DOHH2 (cell line): ENCODE data around the gene IFIT2.

ENCODE experiments used
- H3F3A ChIP-seq: fragments of 200-600 bp; sonication (generic), shearing (Covaris generic); 2 replicates; pipeline ENCODE4 v1.6.0; 2016; ENCODE audit warnings: antibody characterized with exemption, mild to moderate bottlenecking; ENCODE audit not compliant: control insufficient read depth, insufficient read depth
- H3K27ac ChIP-seq: fragments of 200-600 bp; sonication (generic); 2 replicates; pipeline ENCODE4 v1.5.1; 2014; ENCODE audit warnings: low read depth, mild to moderate bottlenecking, low read length, moderate library complexity
- H3K27me3 ChIP-seq: fragments of 200-600 bp; sonication (generic); 2 replicates; pipeline ENCODE4 v1.6.1; 2014; ENCODE audit warnings: mild to moderate bottlenecking, low read length, mixed read lengths; ENCODE audit not compliant: control insufficient read depth
- H3K36me3 ChIP-seq: fragments of 200-600 bp; sonication (generic); 2 replicates; pipeline ENCODE4 v1.6.1; 2014; ENCODE audit warnings: mild to moderate bottlenecking, low read length, moderate library complexity, mixed read lengths; ENCODE audit not compliant: control insufficient read depth
- H3K4me1 ChIP-seq: fragments of 200-600 bp; sonication (generic); 2 replicates; pipeline ENCODE4 v1.6.1; 2014; ENCODE audit warnings: mild to moderate bottlenecking, low read length, mixed read lengths; ENCODE audit not compliant: control insufficient read depth
- H3K4me2 ChIP-seq: fragments of 200-600 bp; sonication (generic); 2 replicates; pipeline ENCODE4 v1.6.0; 2014; ENCODE audit warnings: mild to moderate bottlenecking, low read length, moderate library complexity
- H3K4me3 ChIP-seq: fragments of 200-600 bp; sonication (generic); 2 replicates; pipeline ENCODE4 v1.5.1; 2014; ENCODE audit warnings: mild to moderate bottlenecking, low read length, mixed read lengths
- H3K79me2 ChIP-seq: fragments of 200-600 bp; sonication (generic); 2 replicates; pipeline ENCODE4 v1.6.1; 2014; ENCODE audit warnings: mild to moderate bottlenecking, low read length, mixed read lengths; ENCODE audit not compliant: control insufficient read depth
- H3K9me2 ChIP-seq: fragments of 200-600 bp; sonication (generic); replicated peaks from 2 replicates; pipeline ENCODE4 v1.6.1; 2014; ENCODE audit warnings: mild to moderate bottlenecking, low read length, mixed read lengths; ENCODE audit not compliant: control insufficient read depth
- H3K9me3 ChIP-seq: fragments of 200-600 bp; sonication (generic); 2 replicates; pipeline ENCODE4 v1.6.1; 2014; ENCODE audit warnings: antibody characterized with exemption, low read length, mixed read lengths; ENCODE audit not compliant: control insufficient read depth, insufficient read depth
- H4K20me1 ChIP-seq: fragments of 200-600 bp; sonication (generic); 2 replicates; pipeline ENCODE4 v1.6.0; 2014; ENCODE audit warnings: low read depth, mild to moderate bottlenecking, antibody characterized with exemption, low read length, moderate library complexity; ENCODE audit not compliant: control insufficient read depth, insufficient read depth
- EZH2phosphoT487 ChIP-seq: fragments of 200-600 bp; sonication (generic); IDR thresholded peaks from 2 replicates; pipeline ENCODE4 v1.6.1; 2017; ENCODE audit warnings: borderline replicate concordance, mild to moderate bottlenecking, antibody characterized with exemption, low read length, moderate library complexity, mixed read lengths
- TF ChIP-seq, protein P1 (sequence below): fragments of 200-600 bp; sonication (generic); IDR thresholded peaks from one replicate; pipeline ENCODE4 v1.5.1; 2014; ENCODE audit warnings: antibody characterized with exemption, mild to moderate bottlenecking, low read depth, low read length; ENCODE audit not compliant: poor library complexity, severe bottlenecking

The IFIT2 gene

DNA sequence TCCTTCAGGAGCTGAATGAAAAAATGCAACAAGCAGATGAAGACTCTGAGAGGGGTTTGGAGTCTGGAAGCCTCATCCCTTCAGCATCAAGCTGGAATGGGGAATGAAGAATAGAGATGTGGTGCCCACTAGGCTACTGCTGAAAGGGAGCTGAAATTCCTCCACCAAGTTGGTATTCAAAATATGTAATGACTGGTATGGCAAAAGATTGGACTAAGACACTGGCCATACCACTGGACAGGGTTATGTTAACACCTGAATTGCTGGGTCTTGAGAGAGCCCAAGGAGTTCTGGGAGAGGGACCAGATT is 5.4 kb downstream of the IFIT2 start:
- H3K36me3 ChIP-seq: no peaks in the 10 kb centered on the region
- H3K4me1 ChIP-seq: peaks cover under 1% of the 10 kb centered on the region
- H3F3A ChIP-seq: no peaks in the 10 kb centered on the region
- no peaks in the 10 kb centered on the region for H3K9me2 ChIP-seq
- H4K20me1 ChIP-seq: no peaks in the 10 kb centered on the region
- no peak overlapping the region for H3K4me3 ChIP-seq
- TF ChIP-seq, protein P1, sequence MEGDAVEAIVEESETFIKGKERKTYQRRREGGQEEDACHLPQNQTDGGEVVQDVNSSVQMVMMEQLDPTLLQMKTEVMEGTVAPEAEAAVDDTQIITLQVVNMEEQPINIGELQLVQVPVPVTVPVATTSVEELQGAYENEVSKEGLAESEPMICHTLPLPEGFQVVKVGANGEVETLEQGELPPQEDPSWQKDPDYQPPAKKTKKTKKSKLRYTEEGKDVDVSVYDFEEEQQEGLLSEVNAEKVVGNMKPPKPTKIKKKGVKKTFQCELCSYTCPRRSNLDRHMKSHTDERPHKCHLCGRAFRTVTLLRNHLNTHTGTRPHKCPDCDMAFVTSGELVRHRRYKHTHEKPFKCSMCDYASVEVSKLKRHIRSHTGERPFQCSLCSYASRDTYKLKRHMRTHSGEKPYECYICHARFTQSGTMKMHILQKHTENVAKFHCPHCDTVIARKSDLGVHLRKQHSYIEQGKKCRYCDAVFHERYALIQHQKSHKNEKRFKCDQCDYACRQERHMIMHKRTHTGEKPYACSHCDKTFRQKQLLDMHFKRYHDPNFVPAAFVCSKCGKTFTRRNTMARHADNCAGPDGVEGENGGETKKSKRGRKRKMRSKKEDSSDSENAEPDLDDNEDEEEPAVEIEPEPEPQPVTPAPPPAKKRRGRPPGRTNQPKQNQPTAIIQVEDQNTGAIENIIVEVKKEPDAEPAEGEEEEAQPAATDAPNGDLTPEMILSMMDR: no peak
- TF ChIP-seq EZH2phosphoT487: no peak
- no peaks in the 10 kb centered on the region for H3K9me3 ChIP-seq
- H3K79me2 ChIP-seq: no peaks in the 10 kb centered on the region
- no peak overlapping the region for H3K4me2 ChIP-seq
- H3K27ac ChIP-seq: no peak overlapping the region
- H3K27me3 ChIP-seq: peaks cover 13% of the 10 kb centered on the region

DNA sequence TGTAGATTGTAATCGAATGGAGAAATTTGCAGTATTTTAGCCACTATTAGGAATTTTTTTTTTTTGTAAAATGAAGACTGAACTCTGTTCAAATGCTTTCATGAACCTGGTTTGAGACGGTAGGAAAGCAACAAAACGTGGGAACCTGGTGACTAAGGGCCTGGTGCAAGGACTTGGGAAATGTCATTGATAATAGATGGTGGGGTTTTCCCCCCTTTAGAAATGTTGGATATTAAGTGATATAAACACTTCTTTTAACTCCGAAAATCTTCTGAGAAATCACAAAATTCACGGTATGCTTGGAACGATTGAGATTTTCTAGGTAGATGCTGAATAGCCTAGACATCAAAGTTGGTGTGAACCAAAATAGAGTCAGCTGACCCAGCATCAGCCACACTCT is 6.4 kb downstream of the IFIT2 start:
- no peaks in the 10 kb centered on the region for H3K36me3 ChIP-seq
- peaks cover 13% of the 10 kb centered on the region for H3K27me3 ChIP-seq
- no peaks in the 10 kb centered on the region for H3F3A ChIP-seq
- H3K27ac ChIP-seq: no peak overlapping the region
- H3K4me1 ChIP-seq: no peaks in the 10 kb centered on the region
- H3K4me2 ChIP-seq: no peak overlapping the region
- TF ChIP-seq, protein P1: no peak
- TF ChIP-seq EZH2phosphoT487: no peak
- no peak overlapping the region for H3K4me3 ChIP-seq
- H3K9me3 ChIP-seq: no peaks in the 10 kb centered on the region
- H3K79me2 ChIP-seq: no peaks in the 10 kb centered on the region
- no peaks in the 10 kb centered on the region for H3K9me2 ChIP-seq
- no peaks in the 10 kb centered on the region for H4K20me1 ChIP-seq

DNA sequence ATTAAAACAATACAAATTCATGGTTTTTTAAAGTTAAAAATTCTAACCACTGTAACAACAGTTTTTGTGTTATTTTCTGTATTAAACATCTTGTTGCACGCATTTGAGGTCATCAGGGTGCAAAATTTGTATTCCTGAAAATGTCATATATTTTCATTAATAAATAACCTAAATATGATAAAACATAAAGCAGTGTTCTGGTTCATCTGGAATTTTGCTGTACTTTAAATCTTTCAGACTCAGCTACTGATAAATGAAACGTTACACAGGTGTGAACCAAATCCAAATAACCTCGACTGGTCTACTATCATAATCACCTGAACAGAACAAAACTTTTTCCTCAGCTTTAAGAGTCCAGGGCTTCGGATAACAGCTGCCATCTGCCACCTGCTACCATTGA is 6.9 kb downstream of the IFIT2 start:
- no peak overlapping the region for H3K4me3 ChIP-seq
- peaks cover 13% of the 10 kb centered on the region for H3K27me3 ChIP-seq
- H3K9me2 ChIP-seq: no peaks in the 10 kb centered on the region
- no peak overlapping the region for H3K4me2 ChIP-seq
- H3K36me3 ChIP-seq: no peaks in the 10 kb centered on the region
- H4K20me1 ChIP-seq: no peaks in the 10 kb centered on the region
- H3K27ac ChIP-seq: no peak overlapping the region
- TF ChIP-seq, protein P1: no peak
- H3K4me1 ChIP-seq: no peaks in the 10 kb centered on the region
- H3K9me3 ChIP-seq: no peaks in the 10 kb centered on the region
- no peaks in the 10 kb centered on the region for H3F3A ChIP-seq
- H3K79me2 ChIP-seq: no peaks in the 10 kb centered on the region
